ENCODE results near the gene UVSSA.
"Not testable (repeated sequence)": the region's sequence is repeated elsewhere in the genome, so short reads cannot be mapped to it uniquely, and the experiment has no call there.

UVSSA gene

DNA sequence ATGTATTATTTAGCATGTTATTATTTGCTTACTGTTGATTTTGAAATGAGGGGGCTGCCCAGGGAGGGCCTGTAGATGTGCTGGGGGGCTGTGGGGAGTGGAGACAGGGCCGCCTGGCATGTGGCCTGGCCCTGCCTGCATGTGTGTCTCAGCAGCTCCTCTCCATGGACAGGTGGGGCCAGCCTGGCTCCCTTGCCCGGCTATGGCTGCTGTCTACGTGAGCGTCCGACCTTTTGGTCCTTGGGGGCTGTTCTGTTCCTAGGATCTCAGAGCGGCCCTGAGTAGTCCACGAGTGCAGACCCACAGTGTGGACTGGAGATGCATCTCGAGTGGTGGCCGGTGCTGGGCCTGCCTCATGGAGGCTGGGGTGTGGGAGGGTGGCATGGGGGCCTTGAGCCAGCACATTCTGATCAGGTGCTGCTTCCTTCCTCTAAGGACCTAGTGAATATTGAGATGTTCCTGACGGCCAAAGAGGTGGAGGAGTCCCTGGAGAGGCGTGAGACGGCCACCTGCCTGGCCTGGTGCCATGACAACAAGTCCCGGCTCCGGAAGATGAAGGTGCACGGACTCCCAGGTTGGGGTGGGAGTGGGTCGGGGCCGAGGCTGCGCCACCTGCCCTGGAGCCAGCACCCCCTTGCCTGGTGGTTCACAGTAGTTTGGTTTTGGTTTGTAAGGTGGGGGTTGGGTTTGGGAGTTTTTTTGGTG lies 24.9 kb upstream of the UVSSA start:
- H3K27me3 ChIP-seq (ENCODE audit: control insufficient read depth, insufficient read depth, low read length) = no peaks in the 10 kb centered on the region
- H3K4me1 ChIP-seq (ENCODE audit: control insufficient read depth, insufficient read depth, low read length) = no peaks in the 10 kb centered on the region
- no peaks in the 10 kb centered on the region for H3K9me3 ChIP-seq (ENCODE audit: control insufficient read depth, insufficient read depth, low read length)
- peaks cover 55% of the 10 kb centered on the region for H3K36me3 ChIP-seq (ENCODE audit: control insufficient read depth, insufficient read depth, low read length)
- H3K9ac ChIP-seq (ENCODE audit: low read depth, low read length) = no peak overlapping the region
- H3K4me3 ChIP-seq (ENCODE audit: low read depth, low read length) = no peak overlapping the region

DNA sequence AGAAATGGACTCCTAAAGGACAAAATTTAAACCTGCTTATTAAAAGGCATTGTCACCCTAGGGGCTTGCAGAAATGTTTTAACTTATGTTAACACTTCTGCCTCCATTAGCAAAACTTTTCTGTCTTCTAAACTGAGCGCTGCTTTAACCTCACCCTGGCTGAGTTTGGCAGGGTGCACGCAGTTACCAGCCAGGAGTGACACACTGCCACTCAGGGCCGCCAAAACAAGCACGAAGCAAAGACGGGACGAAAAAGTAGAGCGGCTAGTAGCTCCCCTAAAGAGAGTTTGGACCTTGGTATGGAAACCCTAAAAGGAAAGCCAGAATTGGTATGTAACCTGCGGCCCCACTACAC lies 23.8 kb upstream of the UVSSA start:
- peaks cover 52% of the 10 kb centered on the region for H3K36me3 ChIP-seq (ENCODE audit: control insufficient read depth, insufficient read depth, low read length)
- H3K4me3 ChIP-seq (ENCODE audit: low read depth, low read length) = no peak overlapping the region
- H3K27me3 ChIP-seq (ENCODE audit: control insufficient read depth, insufficient read depth, low read length) = no peaks in the 10 kb centered on the region
- no peaks in the 10 kb centered on the region for H3K4me1 ChIP-seq (ENCODE audit: control insufficient read depth, insufficient read depth, low read length)
- no peak overlapping the region for H3K9ac ChIP-seq (ENCODE audit: low read depth, low read length)
- H3K9me3 ChIP-seq (ENCODE audit: control insufficient read depth, insufficient read depth, low read length) = no peaks in the 10 kb centered on the region

- H3K9ac ChIP-seq (ENCODE audit: low read depth, low read length) = no peak overlapping the region
- H3K9me3 ChIP-seq (ENCODE audit: control insufficient read depth, insufficient read depth, low read length) = no peaks in the 10 kb centered on the region
- no peak overlapping the region for H3K4me3 ChIP-seq (ENCODE audit: low read depth, low read length)
- H3K36me3 ChIP-seq (ENCODE audit: control insufficient read depth, insufficient read depth, low read length) = peaks cover 49% of the 10 kb centered on the region
- H3K4me1 ChIP-seq (ENCODE audit: control insufficient read depth, insufficient read depth, low read length) = no peaks in the 10 kb centered on the region
- H3K27me3 ChIP-seq (ENCODE audit: control insufficient read depth, insufficient read depth, low read length) = no peaks in the 10 kb centered on the region
Observed at GRCh38 chr4:1323635-1324442, 23.2 kb upstream of the UVSSA start.

DNA sequence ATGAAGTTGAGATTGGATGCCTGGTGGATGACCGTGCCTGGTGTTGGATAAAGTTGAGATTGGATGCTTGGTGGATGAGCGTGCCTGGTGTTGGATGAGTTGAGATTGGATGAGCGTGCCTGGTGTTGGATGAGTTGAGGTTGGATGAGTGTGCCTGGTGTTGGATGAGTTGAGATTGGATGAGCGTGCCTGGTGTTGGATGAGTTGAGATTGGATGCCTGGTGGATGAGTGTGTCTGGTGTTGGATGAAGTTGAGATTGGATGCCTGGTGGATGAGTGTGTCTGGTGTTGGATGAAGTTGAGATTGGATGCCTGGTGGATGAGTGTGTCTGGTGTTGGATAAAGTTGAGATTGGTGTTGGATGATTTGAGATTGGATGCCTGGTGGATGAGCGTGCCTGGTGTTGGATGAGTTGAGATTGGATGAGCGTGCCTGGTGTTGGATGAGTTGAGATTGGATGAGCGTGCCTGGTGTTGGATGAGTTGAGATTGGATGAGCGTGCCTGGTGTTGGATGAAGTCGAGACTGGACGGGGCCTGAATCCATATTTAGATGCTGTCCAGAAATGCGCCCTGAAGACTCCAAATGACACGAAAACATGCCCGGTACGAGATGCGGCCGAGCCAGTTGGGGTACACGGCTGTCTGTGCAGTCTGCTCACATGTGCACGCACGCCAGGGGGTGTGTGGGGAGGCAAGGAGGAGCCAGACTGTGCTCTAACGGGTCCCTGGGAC lies 22.4 kb upstream of the UVSSA start:
- H3K9ac ChIP-seq (ENCODE audit: low read depth, low read length); H3K9me3 ChIP-seq (ENCODE audit: control insufficient read depth, insufficient read depth, low read length); H3K4me1 ChIP-seq (ENCODE audit: control insufficient read depth, insufficient read depth, low read length); H3K27me3 ChIP-seq (ENCODE audit: control insufficient read depth, insufficient read depth, low read length); H3K4me3 ChIP-seq (ENCODE audit: low read depth, low read length): not testable (repeated sequence)
- H3K36me3 ChIP-seq (ENCODE audit: control insufficient read depth, insufficient read depth, low read length) = peaks cover 52% of the 10 kb centered on the region

GRCh38 chr4:1325176-1325480 lies 21.9 kb upstream of the UVSSA start:
- Histone ChIP-seq H3K9ac (ENCODE audit: low read depth, low read length) (no peak overlapping the region), H3K36me3 (ENCODE audit: control insufficient read depth, insufficient read depth, low read length) (peaks cover 53% of the 10 kb centered on the region)

DNA sequence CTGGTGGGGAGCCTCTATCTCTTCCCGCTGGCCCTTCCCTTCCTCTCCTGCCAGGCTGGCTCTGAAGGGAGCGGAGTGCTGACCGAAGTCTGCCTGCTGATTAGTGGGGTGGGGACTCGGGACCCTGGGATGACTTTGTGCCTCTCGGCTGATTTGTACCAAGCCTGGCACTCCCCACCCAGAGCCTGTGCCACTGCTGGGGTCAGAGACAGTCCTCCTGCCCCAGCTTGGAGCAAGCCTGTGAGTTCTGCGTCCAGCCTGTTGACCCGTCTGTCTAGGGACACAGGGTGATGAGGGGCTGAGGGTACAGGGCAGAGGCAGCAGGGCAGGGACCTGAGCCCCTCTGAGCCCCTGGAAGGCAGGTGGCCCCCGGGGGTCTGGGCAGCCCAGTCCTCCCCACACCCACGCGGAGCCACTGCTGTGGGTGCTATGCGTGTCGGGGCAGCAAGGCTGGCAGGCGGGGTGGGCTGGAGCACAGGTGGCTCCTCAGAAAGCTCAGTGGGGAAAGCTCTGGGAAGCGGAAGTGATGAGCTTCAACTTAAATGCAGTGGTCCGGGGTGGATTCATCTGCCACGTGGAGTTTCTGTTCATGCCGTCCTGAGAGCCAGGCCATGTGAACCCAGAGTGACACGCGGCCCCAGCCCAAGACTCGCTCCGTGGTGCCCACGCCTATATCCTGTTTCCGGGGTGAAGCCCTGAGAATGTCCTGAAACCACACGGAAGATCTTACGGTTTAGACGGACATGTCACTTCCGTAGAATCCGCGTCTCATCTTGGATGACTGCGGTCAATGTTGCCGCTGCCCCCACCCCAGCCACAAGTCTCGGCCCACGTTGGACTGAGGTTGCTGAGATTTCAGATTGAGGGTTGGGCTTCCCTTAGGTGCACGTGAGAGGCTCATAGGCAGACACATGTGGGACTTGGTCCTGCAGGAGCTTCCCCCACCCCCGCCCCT lies 21.1 kb upstream of the UVSSA start:
- H3K36me3 ChIP-seq (ENCODE audit: control insufficient read depth, insufficient read depth, low read length) = peaks cover 57% of the 10 kb centered on the region
- no peak overlapping the region for H3K9ac ChIP-seq (ENCODE audit: low read depth, low read length)
- no peak overlapping the region for H3K4me3 ChIP-seq (ENCODE audit: low read depth, low read length)

More at GRCh38 chr4:1325176-1325480, 21.9 kb upstream of the UVSSA start:
- no peaks in the 10 kb centered on the region for H3K4me1 ChIP-seq (ENCODE audit: control insufficient read depth, insufficient read depth, low read length)
- no peaks in the 10 kb centered on the region for H3K9me3 ChIP-seq (ENCODE audit: control insufficient read depth, insufficient read depth, low read length)
- no peak overlapping the region for H3K4me3 ChIP-seq (ENCODE audit: low read depth, low read length)
- no peaks in the 10 kb centered on the region for H3K27me3 ChIP-seq (ENCODE audit: control insufficient read depth, insufficient read depth, low read length)

DNA sequence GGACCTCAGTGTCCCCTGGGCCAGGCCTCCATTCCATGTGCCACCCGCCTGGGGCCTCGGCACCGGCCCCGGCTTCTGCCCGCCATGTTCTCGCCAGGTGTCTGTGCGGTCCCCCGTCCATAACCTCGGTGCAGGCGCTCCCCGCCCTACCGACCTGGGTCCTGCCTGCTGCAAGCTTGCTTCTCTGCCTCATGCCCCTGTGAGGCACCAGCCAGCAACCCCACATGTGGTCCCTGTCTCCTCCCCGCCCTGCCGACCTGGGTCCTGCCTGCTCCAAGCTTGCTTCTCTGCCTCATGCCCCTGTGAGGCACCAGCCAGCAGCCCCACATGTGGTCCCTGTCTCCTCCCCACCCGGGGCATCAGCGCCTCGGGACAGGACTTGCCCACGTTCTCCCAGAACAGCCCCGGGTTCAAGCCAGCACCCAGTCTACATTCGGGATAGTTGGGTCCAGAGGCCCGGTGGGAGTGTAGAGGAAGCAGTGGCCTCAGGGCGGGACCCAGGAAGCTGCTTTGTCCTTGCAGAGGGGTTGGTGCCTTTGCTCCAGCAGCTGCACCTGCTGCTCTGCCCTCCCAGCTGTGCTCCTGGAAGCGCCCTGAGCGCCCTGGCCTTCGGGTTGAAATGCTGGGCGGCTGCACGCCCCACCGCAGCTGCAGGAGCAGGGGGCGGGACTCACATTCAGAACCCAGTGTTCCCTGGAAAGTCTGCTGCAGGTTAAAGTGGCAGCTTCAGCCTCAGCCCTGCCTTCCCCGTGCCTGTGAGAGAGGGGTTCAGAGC lies 20.1 kb upstream of the UVSSA start:
- Histone ChIP-seq H3K4me3 (ENCODE audit: low read depth, low read length) (no peak overlapping the region), H3K9ac (ENCODE audit: low read depth, low read length) (no peak overlapping the region), H3K4me1 (ENCODE audit: control insufficient read depth, insufficient read depth, low read length) (no peaks in the 10 kb centered on the region), H3K27me3 (ENCODE audit: control insufficient read depth, insufficient read depth, low read length) (no peaks in the 10 kb centered on the region), H3K36me3 (ENCODE audit: control insufficient read depth, insufficient read depth, low read length) (peaks cover 55% of the 10 kb centered on the region), H3K9me3 (ENCODE audit: control insufficient read depth, insufficient read depth, low read length) (no peaks in the 10 kb centered on the region)

More for the DNA sequence above, 21.1 kb upstream of the UVSSA start:
- Histone ChIP-seq H3K27me3 (ENCODE audit: control insufficient read depth, insufficient read depth, low read length) (no peaks in the 10 kb centered on the region), H3K4me1 (ENCODE audit: control insufficient read depth, insufficient read depth, low read length) (no peaks in the 10 kb centered on the region), H3K9me3 (ENCODE audit: control insufficient read depth, insufficient read depth, low read length) (no peaks in the 10 kb centered on the region)

- Histone ChIP-seq H3K4me3 (ENCODE audit: low read depth, low read length) (no peak overlapping the region), H3K9ac (ENCODE audit: low read depth, low read length) (no peak overlapping the region), H3K9me3 (ENCODE audit: control insufficient read depth, insufficient read depth, low read length) (no peaks in the 10 kb centered on the region), H3K4me1 (ENCODE audit: control insufficient read depth, insufficient read depth, low read length) (no peaks in the 10 kb centered on the region), H3K27me3 (ENCODE audit: control insufficient read depth, insufficient read depth, low read length) (no peaks in the 10 kb centered on the region), H3K36me3 (ENCODE audit: control insufficient read depth, insufficient read depth, low read length) (peaks cover 50% of the 10 kb centered on the region)
Observed at GRCh38 chr4:1327526-1328266, 19.3 kb upstream of the UVSSA start.

DNA sequence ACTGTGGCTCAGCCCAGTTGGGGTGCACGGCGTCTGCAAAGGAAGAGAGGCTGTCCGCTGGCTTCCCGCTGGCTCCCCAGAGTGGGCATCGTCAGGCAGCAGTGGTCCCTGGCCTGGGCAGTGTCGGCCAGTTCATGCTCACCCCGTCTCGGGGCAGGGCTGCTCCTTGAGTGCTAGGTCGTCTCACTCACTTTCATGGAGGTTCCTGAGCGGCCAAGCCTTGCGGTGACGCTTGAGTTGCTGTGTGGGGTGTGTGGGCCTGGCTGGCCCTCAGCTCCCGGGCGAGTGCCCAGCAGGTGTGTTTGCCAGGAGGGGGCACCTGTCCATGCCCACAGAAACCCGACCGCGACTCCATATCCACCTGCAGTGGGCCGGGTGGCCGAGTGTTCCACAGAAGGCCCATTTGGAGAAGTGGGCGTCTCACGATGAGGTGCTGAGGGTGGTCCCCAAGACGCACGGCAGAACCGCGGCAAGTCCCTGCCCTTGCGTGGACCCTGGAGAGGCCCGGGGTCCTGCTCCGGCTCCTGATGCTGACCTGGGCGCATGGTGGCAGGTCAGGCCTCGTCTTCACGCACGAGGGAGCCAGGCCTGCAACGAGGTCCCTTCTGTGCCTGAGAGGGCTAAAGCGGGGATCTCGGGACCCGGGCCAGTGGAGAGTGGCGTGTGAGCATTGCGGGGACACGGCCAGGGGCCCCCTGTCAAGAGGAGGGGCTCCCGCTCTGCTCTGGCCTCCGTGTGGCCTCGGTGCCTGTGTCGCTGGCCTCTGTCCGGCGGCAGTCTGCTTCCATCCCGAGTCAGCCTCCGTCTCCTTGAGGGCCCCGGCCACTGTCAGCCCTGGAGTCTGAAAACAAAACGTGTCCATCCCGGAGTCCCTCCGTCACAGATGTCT lies 18.5 kb upstream of the UVSSA start:
- H3K9ac ChIP-seq (ENCODE audit: low read depth, low read length) = no peak overlapping the region
- H3K4me1 ChIP-seq (ENCODE audit: control insufficient read depth, insufficient read depth, low read length) = no peaks in the 10 kb centered on the region
- no peaks in the 10 kb centered on the region for H3K27me3 ChIP-seq (ENCODE audit: control insufficient read depth, insufficient read depth, low read length)
- H3K9me3 ChIP-seq (ENCODE audit: control insufficient read depth, insufficient read depth, low read length) = no peaks in the 10 kb centered on the region
- peaks cover 49% of the 10 kb centered on the region for H3K36me3 ChIP-seq (ENCODE audit: control insufficient read depth, insufficient read depth, low read length)
- H3K4me3 ChIP-seq (ENCODE audit: low read depth, low read length) = no peak overlapping the region
